ENCODE measurements around the gene ANKHD1. TPM values are rescaled to one million over a fixed set of nuclear protein-coding genes. Genes with fewer than 3 reads are reported as not detected.

Gene ANKHD1
- total RNA-seq, 1 experiment from 2014 or later: 113 TPM

DNA sequence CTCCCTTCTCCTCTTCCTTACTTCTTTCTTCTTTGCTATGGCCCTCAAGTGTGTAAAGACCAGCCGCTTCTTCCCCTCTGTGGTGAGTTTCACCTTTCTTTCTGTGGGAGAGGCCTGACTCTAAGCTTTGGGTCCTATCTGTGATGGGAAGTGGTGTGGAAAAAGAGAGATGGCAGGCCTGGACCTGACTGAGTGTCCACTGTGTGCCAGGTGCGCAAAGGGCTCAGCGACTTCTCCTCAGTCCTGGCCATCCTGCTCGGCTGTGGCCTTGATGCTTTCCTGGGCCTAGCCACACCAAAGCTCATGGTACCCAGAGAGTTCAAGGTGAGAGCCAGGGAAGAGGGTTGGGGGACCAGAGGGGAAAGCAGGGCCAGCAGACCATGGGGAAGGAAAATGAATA, 35.7 kb upstream of the ANKHD1 start (continued):
- no peak for TF ChIP-seq FOXK1 (CRISPR knock-in tag; IDR thresholded peaks at IDR 0.05)

DNA sequence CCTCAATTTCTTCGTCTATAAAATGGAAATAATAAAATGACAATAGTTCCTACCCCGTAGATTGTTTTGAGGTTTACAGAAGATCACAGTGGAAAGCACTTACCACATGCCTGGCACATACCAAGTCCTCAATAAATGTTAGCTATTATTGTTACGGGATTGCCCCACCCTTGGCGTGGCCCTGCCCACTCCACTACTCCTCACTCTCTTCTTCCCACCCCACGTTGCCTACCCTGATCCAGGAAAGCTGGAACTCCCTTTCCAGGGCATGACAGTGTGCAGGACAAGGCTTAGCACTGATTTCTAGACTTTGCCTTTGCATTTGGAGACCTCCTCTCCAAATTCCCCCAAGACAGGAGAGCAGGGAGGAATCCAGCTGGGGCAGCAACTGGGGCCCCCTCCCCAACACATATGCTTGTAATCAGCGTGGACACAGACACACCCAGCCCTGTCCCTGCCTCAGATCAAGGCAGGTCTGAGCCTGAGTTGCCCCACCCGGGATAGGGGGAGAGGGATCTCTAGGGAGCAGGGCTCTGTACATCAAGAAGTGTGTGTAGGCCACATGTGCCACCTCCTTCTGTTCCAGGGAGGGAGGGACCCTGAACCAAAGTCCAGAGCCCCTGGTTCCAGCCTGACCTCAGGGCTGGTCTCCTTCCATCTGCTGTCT, 34.9 kb upstream of the ANKHD1 start:
- ChIA-PET POLR2A (no interaction called here), CTCF (interaction anchor here (1.2 to 3.1 kb wide), 5 partner anchors 8 to 123 kb away, joined by 3 to 13 read pairs (median 7); partner anchors contain the start of gene HBEGF)
- Mint-ChIP-seq H3K27me3 (ENCODE audit: low read depth) (peaks cover 4% of the 10 kb centered on the region), H3K27ac (no peak overlapping the region), H3K4me1 (no peaks in the 10 kb centered on the region), H3K36me3 (no peaks in the 10 kb centered on the region), H3K9me3 (no peaks in the 10 kb centered on the region), H3K4me3 (no peak overlapping the region)
- ATAC-seq: no peak
- TF ChIP-seq, protein P1, sequence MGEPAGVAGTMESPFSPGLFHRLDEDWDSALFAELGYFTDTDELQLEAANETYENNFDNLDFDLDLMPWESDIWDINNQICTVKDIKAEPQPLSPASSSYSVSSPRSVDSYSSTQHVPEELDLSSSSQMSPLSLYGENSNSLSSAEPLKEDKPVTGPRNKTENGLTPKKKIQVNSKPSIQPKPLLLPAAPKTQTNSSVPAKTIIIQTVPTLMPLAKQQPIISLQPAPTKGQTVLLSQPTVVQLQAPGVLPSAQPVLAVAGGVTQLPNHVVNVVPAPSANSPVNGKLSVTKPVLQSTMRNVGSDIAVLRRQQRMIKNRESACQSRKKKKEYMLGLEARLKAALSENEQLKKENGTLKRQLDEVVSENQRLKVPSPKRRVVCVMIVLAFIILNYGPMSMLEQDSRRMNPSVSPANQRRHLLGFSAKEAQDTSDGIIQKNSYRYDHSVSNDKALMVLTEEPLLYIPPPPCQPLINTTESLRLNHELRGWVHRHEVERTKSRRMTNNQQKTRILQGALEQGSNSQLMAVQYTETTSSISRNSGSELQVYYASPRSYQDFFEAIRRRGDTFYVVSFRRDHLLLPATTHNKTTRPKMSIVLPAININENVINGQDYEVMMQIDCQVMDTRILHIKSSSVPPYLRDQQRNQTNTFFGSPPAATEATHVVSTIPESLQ (CRISPR knock-in tag; IDR thresholded peaks at IDR 0.05): no peak
- TF ChIP-seq EMX1 (CRISPR knock-in tag; IDR thresholded peaks at IDR 0.05) (no peak), ZNF396 (CRISPR knock-in tag; IDR thresholded peaks at IDR 0.05; ENCODE audit: borderline replicate concordance) (no peak), KAT7 (CRISPR knock-in tag; IDR thresholded peaks at IDR 0.05; ENCODE audit: borderline replicate concordance) (no peak), ZNF416 (CRISPR knock-in tag; IDR thresholded peaks at IDR 0.05) (no peak), NFYB (CRISPR knock-in tag; conservative IDR thresholded peaks at IDR 0.05; ENCODE audit: low read depth) (no peak), GABPB1 (CRISPR knock-in tag; IDR thresholded peaks at IDR 0.05) (no peak), FOXP1 (CRISPR knock-in tag; IDR thresholded peaks at IDR 0.05; ENCODE audit: borderline replicate concordance) (no peak), FOXJ3 (CRISPR knock-in tag; IDR thresholded peaks at IDR 0.05; ENCODE audit: borderline replicate concordance) (no peak), JUN (CRISPR knock-in tag; IDR thresholded peaks at IDR 0.05) (no peak), MYBL2 (CRISPR knock-in tag; IDR thresholded peaks at IDR 0.05) (no peak), ZBTB21 (CRISPR knock-in tag; IDR thresholded peaks at IDR 0.05; ENCODE audit: borderline replicate concordance) (no peak)
- TF ChIP-seq, protein P2, sequence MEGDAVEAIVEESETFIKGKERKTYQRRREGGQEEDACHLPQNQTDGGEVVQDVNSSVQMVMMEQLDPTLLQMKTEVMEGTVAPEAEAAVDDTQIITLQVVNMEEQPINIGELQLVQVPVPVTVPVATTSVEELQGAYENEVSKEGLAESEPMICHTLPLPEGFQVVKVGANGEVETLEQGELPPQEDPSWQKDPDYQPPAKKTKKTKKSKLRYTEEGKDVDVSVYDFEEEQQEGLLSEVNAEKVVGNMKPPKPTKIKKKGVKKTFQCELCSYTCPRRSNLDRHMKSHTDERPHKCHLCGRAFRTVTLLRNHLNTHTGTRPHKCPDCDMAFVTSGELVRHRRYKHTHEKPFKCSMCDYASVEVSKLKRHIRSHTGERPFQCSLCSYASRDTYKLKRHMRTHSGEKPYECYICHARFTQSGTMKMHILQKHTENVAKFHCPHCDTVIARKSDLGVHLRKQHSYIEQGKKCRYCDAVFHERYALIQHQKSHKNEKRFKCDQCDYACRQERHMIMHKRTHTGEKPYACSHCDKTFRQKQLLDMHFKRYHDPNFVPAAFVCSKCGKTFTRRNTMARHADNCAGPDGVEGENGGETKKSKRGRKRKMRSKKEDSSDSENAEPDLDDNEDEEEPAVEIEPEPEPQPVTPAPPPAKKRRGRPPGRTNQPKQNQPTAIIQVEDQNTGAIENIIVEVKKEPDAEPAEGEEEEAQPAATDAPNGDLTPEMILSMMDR (IDR thresholded peaks at IDR 0.05): no peak
- TF ChIP-seq, protein P3, sequence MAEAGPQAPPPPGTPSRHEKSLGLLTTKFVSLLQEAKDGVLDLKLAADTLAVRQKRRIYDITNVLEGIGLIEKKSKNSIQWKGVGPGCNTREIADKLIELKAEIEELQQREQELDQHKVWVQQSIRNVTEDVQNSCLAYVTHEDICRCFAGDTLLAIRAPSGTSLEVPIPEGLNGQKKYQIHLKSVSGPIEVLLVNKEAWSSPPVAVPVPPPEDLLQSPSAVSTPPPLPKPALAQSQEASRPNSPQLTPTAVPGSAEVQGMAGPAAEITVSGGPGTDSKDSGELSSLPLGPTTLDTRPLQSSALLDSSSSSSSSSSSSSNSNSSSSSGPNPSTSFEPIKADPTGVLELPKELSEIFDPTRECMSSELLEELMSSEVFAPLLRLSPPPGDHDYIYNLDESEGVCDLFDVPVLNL (CRISPR knock-in tag; IDR thresholded peaks at IDR 0.05; ENCODE audit: borderline replicate concordance, low read depth): no peak
- TF ChIP-seq, protein P4, sequence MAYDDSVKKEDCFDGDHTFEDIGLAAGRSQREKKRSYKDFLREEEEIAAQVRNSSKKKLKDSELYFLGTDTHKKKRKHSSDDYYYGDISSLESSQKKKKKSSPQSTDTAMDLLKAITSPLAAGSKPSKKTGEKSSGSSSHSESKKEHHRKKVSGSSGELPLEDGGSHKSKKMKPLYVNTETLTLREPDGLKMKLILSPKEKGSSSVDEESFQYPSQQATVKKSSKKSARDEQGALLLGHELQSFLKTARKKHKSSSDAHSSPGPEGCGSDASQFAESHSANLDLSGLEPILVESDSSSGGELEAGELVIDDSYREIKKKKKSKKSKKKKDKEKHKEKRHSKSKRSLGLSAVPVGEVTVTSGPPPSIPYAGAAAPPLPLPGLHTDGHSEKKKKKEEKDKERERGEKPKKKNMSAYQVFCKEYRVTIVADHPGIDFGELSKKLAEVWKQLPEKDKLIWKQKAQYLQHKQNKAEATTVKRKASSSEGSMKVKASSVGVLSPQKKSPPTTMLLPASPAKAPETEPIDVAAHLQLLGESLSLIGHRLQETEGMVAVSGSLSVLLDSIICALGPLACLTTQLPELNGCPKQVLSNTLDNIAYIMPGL (CRISPR knock-in tag; IDR thresholded peaks at IDR 0.05): no peak
- TF ChIP-seq, protein P5, sequence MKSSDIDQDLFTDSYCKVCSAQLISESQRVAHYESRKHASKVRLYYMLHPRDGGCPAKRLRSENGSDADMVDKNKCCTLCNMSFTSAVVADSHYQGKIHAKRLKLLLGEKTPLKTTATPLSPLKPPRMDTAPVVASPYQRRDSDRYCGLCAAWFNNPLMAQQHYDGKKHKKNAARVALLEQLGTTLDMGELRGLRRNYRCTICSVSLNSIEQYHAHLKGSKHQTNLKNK (CRISPR knock-in tag; IDR thresholded peaks at IDR 0.05): no peak
- TF ChIP-seq, protein P6, sequence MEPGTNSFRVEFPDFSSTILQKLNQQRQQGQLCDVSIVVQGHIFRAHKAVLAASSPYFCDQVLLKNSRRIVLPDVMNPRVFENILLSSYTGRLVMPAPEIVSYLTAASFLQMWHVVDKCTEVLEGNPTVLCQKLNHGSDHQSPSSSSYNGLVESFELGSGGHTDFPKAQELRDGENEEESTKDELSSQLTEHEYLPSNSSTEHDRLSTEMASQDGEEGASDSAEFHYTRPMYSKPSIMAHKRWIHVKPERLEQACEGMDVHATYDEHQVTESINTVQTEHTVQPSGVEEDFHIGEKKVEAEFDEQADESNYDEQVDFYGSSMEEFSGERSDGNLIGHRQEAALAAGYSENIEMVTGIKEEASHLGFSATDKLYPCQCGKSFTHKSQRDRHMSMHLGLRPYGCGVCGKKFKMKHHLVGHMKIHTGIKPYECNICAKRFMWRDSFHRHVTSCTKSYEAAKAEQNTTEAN (CRISPR knock-in tag; IDR thresholded peaks at IDR 0.05): no peak
- TF ChIP-seq, protein P7, sequence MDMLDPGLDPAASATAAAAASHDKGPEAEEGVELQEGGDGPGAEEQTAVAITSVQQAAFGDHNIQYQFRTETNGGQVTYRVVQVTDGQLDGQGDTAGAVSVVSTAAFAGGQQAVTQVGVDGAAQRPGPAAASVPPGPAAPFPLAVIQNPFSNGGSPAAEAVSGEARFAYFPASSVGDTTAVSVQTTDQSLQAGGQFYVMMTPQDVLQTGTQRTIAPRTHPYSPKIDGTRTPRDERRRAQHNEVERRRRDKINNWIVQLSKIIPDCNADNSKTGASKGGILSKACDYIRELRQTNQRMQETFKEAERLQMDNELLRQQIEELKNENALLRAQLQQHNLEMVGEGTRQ (CRISPR knock-in tag; IDR thresholded peaks at IDR 0.05): no peak
- TF ChIP-seq, protein P8, sequence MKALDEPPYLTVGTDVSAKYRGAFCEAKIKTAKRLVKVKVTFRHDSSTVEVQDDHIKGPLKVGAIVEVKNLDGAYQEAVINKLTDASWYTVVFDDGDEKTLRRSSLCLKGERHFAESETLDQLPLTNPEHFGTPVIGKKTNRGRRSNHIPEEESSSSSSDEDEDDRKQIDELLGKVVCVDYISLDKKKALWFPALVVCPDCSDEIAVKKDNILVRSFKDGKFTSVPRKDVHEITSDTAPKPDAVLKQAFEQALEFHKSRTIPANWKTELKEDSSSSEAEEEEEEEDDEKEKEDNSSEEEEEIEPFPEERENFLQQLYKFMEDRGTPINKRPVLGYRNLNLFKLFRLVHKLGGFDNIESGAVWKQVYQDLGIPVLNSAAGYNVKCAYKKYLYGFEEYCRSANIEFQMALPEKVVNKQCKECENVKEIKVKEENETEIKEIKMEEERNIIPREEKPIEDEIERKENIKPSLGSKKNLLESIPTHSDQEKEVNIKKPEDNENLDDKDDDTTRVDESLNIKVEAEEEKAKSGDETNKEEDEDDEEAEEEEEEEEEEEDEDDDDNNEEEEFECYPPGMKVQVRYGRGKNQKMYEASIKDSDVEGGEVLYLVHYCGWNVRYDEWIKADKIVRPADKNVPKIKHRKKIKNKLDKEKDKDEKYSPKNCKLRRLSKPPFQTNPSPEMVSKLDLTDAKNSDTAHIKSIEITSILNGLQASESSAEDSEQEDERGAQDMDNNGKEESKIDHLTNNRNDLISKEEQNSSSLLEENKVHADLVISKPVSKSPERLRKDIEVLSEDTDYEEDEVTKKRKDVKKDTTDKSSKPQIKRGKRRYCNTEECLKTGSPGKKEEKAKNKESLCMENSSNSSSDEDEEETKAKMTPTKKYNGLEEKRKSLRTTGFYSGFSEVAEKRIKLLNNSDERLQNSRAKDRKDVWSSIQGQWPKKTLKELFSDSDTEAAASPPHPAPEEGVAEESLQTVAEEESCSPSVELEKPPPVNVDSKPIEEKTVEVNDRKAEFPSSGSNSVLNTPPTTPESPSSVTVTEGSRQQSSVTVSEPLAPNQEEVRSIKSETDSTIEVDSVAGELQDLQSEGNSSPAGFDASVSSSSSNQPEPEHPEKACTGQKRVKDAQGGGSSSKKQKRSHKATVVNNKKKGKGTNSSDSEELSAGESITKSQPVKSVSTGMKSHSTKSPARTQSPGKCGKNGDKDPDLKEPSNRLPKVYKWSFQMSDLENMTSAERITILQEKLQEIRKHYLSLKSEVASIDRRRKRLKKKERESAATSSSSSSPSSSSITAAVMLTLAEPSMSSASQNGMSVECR (CRISPR knock-in tag; IDR thresholded peaks at IDR 0.05; ENCODE audit: borderline replicate concordance): no peak
- no peak for DNase-seq (ENCODE audit: low spot score)
